SH-SY5Y (cell line): ENCODE data around the gene SGCA.

Source experiments
- GATA2 ChIP-seq: IDR thresholded peaks from 2 replicates; pipeline ENCODE4 v1.6.1; 2011; ENCODE audit warnings: mild to moderate bottlenecking, low read depth, low read length
- GATA3 ChIP-seq: IDR thresholded peaks from 2 replicates; pipeline ENCODE4 v1.6.1; 2011; ENCODE audit warnings: low read depth, mild to moderate bottlenecking, low read length, moderate library complexity

GRCh38 chr17:50133028-50133768 lies 32.6 kb upstream of the SGCA start:
- no peak for TF ChIP-seq GATA2
- TF ChIP-seq GATA3: no peak
